ENCODE results near the gene ARMC9. TPM values are rescaled to one million over a fixed set of nuclear protein-coding genes. Genes with fewer than 3 reads are reported as not detected.

Gene ARMC9
- total and polyA plus RNA-seq, 2 donors (not counting 3 experiments of a cell fraction or from before 2014, with no cell fraction given): 16.4 to 24.2 TPM

- ChIA-PET CTCF (interaction anchor here (1.0 to 1.5 kb wide), 4 partner anchors 41 to 132 kb away, joined by 3 to 6 read pairs (median 4); no protein-coding TSS in a partner anchor), POLR2A (no interaction called here)
- H3K9me1 ChIP-seq (replicated peaks; ENCODE audit: control insufficient read depth, extremely low read depth, insufficient read depth, low read length): no peaks in the 10 kb centered on the region
- H3K9me3 ChIP-seq (replicated peaks; ENCODE audit: control insufficient read depth, insufficient read depth, low read length): no peaks in the 10 kb centered on the region
- no peak overlapping the region for H3K27ac ChIP-seq (ENCODE audit: insufficient read depth, low read depth, low read length)
- H3K9ac ChIP-seq (replicated peaks; ENCODE audit: extremely low read depth, insufficient read depth, low read length): no peak overlapping the region
- H3K4me2 ChIP-seq (ENCODE audit: insufficient read depth, low read length): no peak overlapping the region
- H3K79me2 ChIP-seq (ENCODE audit: control insufficient read depth, insufficient read depth, low read length): no peaks in the 10 kb centered on the region
- DNase-seq (ENCODE audit: low read depth, low spot score) (no peak), FAIRE-seq (no peak)
- intact Hi-C loops (cut with micrococcal nuclease) (no loop called here), dilution Hi-C loops (cut with MboI; ENCODE audit: extremely low pct_ligation_motif_present, low sequenced_read_pairs) (no loop called here)
- H3K4me3 ChIP-seq (replicated peaks in 1 of 3; ENCODE audit: insufficient read depth in 1 of 3, low read depth in 1 of 3, low read length in 3 of 3): no peak overlapping the region
- TF ChIP-seq JUN (IDR thresholded peaks at IDR 0.05; ENCODE audit: borderline replicate concordance, insufficient read depth, insufficient read length, low read depth) (no peak), FOS (IDR thresholded peaks at IDR 0.05; ENCODE audit: borderline replicate concordance, insufficient read depth, low read length) (no peak), POLR2AphosphoS5 (IDR thresholded peaks at IDR 0.05; ENCODE audit: insufficient read depth, low read depth, low read length) (no peak), MYC (IDR thresholded peaks at IDR 0.05; ENCODE audit: low read depth, low read length) (no peak), GATA2 (IDR thresholded peaks at IDR 0.05; ENCODE audit: insufficient read depth, insufficient read length, low read depth, low read length) (no peak), POLR2A (IDR thresholded peaks at IDR 0.05; ENCODE audit: low read depth, low read length) (no peak)
- H2AFZ ChIP-seq (ENCODE audit: low read depth, low read length): no peak overlapping the region
- BruUV-seq (replicated peaks): no TSS peak
- H3K27me3 ChIP-seq (ENCODE audit: control insufficient read depth in 2 of 2, insufficient read depth in 2 of 2, low read length in 2 of 2): no peaks in the 10 kb centered on the region
- no peaks in the 10 kb centered on the region for H3K36me3 ChIP-seq (ENCODE audit: control insufficient read depth in 2 of 2, extremely low read depth in 1 of 2, insufficient read depth in 2 of 2, low read length in 2 of 2)
- no peaks in the 10 kb centered on the region for H4K20me1 ChIP-seq (replicated peaks; ENCODE audit: control insufficient read depth, extremely low read depth, insufficient read depth, low read length)
- no peaks in the 10 kb centered on the region for H3K4me1 ChIP-seq (ENCODE audit: control insufficient read depth, extremely low read depth, insufficient read depth, low read length)
Observed at GRCh38 chr2:231359441-231359840, 161.0 kb downstream of the ARMC9 start.

GRCh38 chr2:231359948-231360347 lies 161.5 kb downstream of the ARMC9 start:
- dilution Hi-C loops (cut with MboI; ENCODE audit: extremely low pct_ligation_motif_present, low sequenced_read_pairs) (no loop called here), intact Hi-C loops (cut with micrococcal nuclease) (no loop called here)
- no peak overlapping the region for H3K27ac ChIP-seq (ENCODE audit: insufficient read depth, low read depth, low read length)

More at GRCh38 chr2:231359948-231360347, 161.5 kb downstream of the ARMC9 start:
- Histone ChIP-seq H3K4me3 (replicated peaks in 1 of 3; ENCODE audit: insufficient read depth in 1 of 3, low read depth in 1 of 3, low read length in 3 of 3) (no peak overlapping the region), H3K9me1 (replicated peaks; ENCODE audit: control insufficient read depth, extremely low read depth, insufficient read depth, low read length) (no peaks in the 10 kb centered on the region), H3K79me2 (ENCODE audit: control insufficient read depth, insufficient read depth, low read length) (no peaks in the 10 kb centered on the region), H3K27me3 (ENCODE audit: control insufficient read depth in 2 of 2, insufficient read depth in 2 of 2, low read length in 2 of 2) (no peaks in the 10 kb centered on the region), H3K9ac (replicated peaks; ENCODE audit: extremely low read depth, insufficient read depth, low read length) (no peak overlapping the region), H3K4me2 (ENCODE audit: insufficient read depth, low read length) (no peak overlapping the region), H3K36me3 (ENCODE audit: control insufficient read depth in 2 of 2, extremely low read depth in 1 of 2, insufficient read depth in 2 of 2, low read length in 2 of 2) (no peaks in the 10 kb centered on the region), H3K4me1 (ENCODE audit: control insufficient read depth, extremely low read depth, insufficient read depth, low read length) (peaks cover 2% of the 10 kb centered on the region), H2AFZ (ENCODE audit: low read depth, low read length) (no peak overlapping the region), H3K9me3 (replicated peaks; ENCODE audit: control insufficient read depth, insufficient read depth, low read length) (no peaks in the 10 kb centered on the region), H4K20me1 (replicated peaks; ENCODE audit: control insufficient read depth, extremely low read depth, insufficient read depth, low read length) (no peaks in the 10 kb centered on the region)
- ChIA-PET CTCF (interaction anchor here (1.0 to 1.5 kb wide), 3 partner anchors 40 to 63 kb away, joined by 3 to 6 read pairs (median 4); no protein-coding TSS in a partner anchor), POLR2A (no interaction called here)
- no peak for FAIRE-seq
- BruUV-seq (replicated peaks): no TSS peak
- no peak for DNase-seq (ENCODE audit: low read depth, low spot score)
- TF ChIP-seq CTCF (IDR thresholded peaks at IDR 0.05; ENCODE audit: extremely low read depth in 1 of 2, insufficient read depth in 1 of 2, low read depth in 1 of 2, low read length in 2 of 2) (no peak), MAX (IDR thresholded peaks at IDR 0.05; ENCODE audit: insufficient read depth, insufficient read length) (no peak), JUN (IDR thresholded peaks at IDR 0.05; ENCODE audit: borderline replicate concordance, insufficient read depth, insufficient read length, low read depth) (no peak), GATA2 (IDR thresholded peaks at IDR 0.05; ENCODE audit: insufficient read depth, insufficient read length, low read depth, low read length) (no peak), FOS (IDR thresholded peaks at IDR 0.05; ENCODE audit: borderline replicate concordance, insufficient read depth, low read length) (no peak), POLR2AphosphoS5 (IDR thresholded peaks at IDR 0.05; ENCODE audit: insufficient read depth, low read depth, low read length) (no peak), POLR2A (IDR thresholded peaks at IDR 0.05; ENCODE audit: low read depth, low read length) (no peak), MYC (IDR thresholded peaks at IDR 0.05; ENCODE audit: low read depth, low read length) (no peak), EZH2 (IDR thresholded peaks at IDR 0.05; ENCODE audit: borderline replicate concordance, low read depth, low read length, severe bottlenecking) (no peak)

Data from endothelial cell of umbilical vein (primary cell).